RWPE1 (cell line): ENCODE data around the gene P2RY6.

Experiments used
- CTCF ChIA-PET: fragments of 350-600 bp; sonication (Branson Sonifier 250); formaldehyde crosslinking; extraction: SDS; loops from one replicate; lab custom pipeline; 2021; lab: Yijun Ruan, JAX
- POLR2A ChIA-PET: fragments of 400-600 bp; formaldehyde crosslinking; extraction: SDS; loops from one replicate; lab custom pipeline; 2020; ENCODE audit warnings: antibody characterized with exemption; ENCODE audit not compliant: low non-redundant PET; lab: Yijun Ruan, JAX
- DNase-seq: peaks from one replicate; pipeline ENCODE4 v3.0.0; 2012; ENCODE audit warnings: low spot score
- H3K27ac ChIP-seq: fragments of 450-650 bp; 2 replicates; pipeline ENCODE4 v1.5.1; 2017
- CTCF ChIP-seq: fragments of 450-650 bp; conservative IDR thresholded peaks from 2 replicates; pipeline ENCODE4 v1.5.1; 2017; ENCODE audit warnings: low read depth, mild to moderate bottlenecking

The P2RY6 gene

DNA sequence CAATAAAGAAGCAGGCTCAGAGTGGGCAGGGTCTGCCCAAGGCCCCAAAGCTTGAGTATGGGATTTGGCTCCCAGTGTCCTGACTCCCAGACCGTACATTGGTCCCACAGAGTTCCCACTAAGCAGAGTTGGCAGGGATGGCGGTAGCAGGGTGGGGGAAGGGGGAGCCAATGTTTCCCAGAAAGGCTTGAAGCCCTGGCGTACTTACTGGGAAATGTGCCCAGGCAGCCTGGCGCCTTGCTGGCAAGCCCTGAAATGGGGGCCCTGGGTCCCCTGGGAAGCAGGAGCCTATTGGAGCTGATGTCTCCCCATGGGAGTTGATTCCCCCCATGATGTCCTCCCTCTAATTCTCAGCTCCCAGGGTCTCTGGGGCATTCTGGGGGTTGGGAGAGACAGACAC lies 45.2 kb downstream of the P2RY6 start:
- CTCF ChIA-PET: interaction anchor here (0.8 to 0.9 kb wide), 3 partner anchors 10 to 33 kb away, joined by 3 to 7 read pairs (median 6); no protein-coding TSS in a partner anchor
- TF ChIP-seq CTCF: no peak
- no peak for DNase-seq
- H3K27ac ChIP-seq: peak overlapping the region; percentile 32
- POLR2A ChIA-PET: no interaction called here

GRCh38 chr11:73317803-73318202 lies 45.7 kb downstream of the P2RY6 start:
- CTCF ChIA-PET: interaction anchor here (0.9 kb wide), 3 partner anchors 10 to 33 kb away, joined by 3 to 7 read pairs (median 3); no protein-coding TSS in a partner anchor
- no peak for DNase-seq
- H3K27ac ChIP-seq: peak overlapping the region; percentile 32
- TF ChIP-seq CTCF: no peak
- POLR2A ChIA-PET: no interaction called here

GRCh38 chr11:73318501-73319011 lies 46.4 kb downstream of the P2RY6 start:
- no peak for TF ChIP-seq CTCF
- ChIA-PET CTCF (interaction anchor here (0.9 kb wide), 1 partner anchor 11 kb away, joined by 3 read pairs; no protein-coding TSS in a partner anchor), POLR2A (no interaction called here)
- peak overlapping the region; percentile 32 for H3K27ac ChIP-seq
- no peak for DNase-seq

DNA sequence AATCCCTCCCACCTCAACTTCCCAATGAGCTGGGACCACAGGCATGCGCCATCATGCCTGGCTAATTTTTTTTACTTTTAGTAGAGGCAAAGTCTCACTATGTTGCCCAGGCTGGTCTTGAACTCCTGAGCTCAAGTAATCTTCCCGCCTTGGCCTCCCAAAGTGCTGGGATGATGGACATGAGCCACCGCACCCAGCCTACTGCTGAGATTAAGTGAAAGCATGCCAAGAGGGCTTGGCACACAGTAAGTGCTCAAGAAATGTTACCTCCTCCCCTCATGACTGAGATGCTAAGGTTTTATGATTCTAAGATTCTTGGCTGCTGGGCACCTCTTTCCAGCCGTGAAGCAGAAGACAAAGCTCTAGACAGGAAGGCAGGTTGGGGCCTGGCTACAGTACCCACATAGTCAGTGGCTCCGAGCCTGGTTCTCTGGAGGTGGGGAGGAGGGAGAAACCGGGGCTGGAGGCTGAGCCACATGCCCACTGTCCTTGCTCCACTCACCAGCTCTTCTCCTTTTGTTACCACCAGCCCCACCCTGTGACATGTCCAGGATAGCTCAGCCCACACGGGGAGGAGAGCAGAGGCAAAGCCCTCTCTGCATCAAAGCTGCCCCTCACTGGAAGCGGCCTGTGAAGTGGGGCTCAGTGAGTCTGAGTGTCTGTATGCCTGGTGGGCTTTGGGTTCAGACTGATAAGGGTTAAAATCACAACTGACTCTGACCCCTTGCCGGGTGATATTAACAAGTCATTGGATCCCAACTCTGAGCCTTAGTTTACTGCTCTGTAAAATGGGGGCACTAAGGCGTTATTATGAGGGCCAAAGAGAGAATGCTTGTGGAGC lies 48.8 kb downstream of the P2RY6 start:
- ChIA-PET POLR2A (no interaction called here), CTCF (interaction anchor here (1.0 kb wide), 1 partner anchor 31 kb away, joined by 3 read pairs; no protein-coding TSS in a partner anchor)
- no peak for TF ChIP-seq CTCF
- peak overlapping the region; percentile 76 for H3K27ac ChIP-seq
- DNase-seq: no peak

DNA sequence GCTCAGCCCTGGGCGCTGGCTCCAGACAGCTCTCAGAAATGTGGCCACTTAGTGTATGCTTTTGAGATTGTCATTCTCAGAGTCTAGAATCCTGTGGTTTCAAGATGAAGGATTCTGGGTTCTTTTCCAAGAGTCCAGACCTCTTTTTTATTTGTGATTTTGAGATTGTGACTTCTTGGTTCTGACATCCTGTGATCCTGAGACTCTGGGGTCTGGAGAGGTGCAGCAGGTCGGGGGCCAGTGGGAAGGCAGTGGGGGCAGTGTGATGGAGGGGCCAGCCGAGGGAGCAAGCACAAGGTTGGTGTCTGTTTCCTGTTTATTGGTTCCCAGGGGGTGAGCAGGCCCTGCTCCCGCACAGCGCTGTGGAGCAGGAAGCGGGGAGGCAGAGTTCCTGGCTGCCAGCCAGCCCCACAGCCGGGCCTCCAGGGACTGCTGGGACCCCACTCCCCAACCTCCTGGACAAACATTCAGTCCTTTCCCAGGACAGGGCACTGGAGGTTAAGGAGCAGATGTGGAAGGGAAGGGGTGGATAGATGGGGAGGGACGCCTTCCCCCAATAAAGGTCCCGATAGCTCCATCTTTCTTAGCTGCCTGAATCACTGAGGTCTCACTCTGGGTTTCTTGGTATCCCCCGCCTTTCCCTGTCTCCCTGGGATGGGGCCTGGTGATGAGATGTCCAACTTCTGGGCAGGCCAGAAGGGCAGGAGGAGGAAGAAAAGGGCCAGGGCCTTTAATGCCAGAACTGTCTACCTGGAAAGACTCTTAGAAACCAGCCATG lies 49.7 kb downstream of the P2RY6 start:
- ChIA-PET POLR2A (no interaction called here), CTCF (interaction anchor here (0.6 to 1.7 kb wide), 4 partner anchors 15 to 32 kb away, joined by 3 to 5 read pairs (median 4); no protein-coding TSS in a partner anchor)
- DNase-seq: no peak
- no peak for TF ChIP-seq CTCF
- H3K27ac ChIP-seq: peak overlapping the region; percentile 76
